NT2/D1 (cell line): ENCODE data around the gene APOC4.

Experiments used
- DNase-seq: peaks from one replicate; pipeline ENCODE4 v3.0.0-alpha.2; 2011; ENCODE audit warnings: low read depth, low spot score
- H3K27me3 ChIP-seq: 2 replicates; pipeline ENCODE4 v1.6.0; 2011; ENCODE audit warnings: mild to moderate bottlenecking; ENCODE audit not compliant: insufficient read length, insufficient read depth
- H3K36me3 ChIP-seq: 2 replicates; pipeline ENCODE4 v1.6.1; 2011; ENCODE audit warnings: mild to moderate bottlenecking, low read length, mixed read lengths; ENCODE audit not compliant: insufficient read depth, insufficient read length
- H3K4me1 ChIP-seq: 2 replicates; pipeline ENCODE4 v1.5.1; 2011; ENCODE audit not compliant: insufficient read depth, insufficient read length
- H3K4me3 ChIP-seq: 2 replicates; pipeline ENCODE4 v1.5.1; 2011; ENCODE audit warnings: low read depth; ENCODE audit not compliant: insufficient read length
- H3K9ac ChIP-seq: 2 replicates; pipeline ENCODE4 v1.6.0; 2011; ENCODE audit warnings: low read depth; ENCODE audit not compliant: insufficient read length
- H3K9me3 ChIP-seq: 2 replicates; pipeline ENCODE4 v1.5.1; 2011; ENCODE audit warnings: mild to moderate bottlenecking, low read length; ENCODE audit not compliant: insufficient read depth
- SUZ12 ChIP-seq: IDR thresholded peaks from 2 replicates; pipeline ENCODE4 v1.6.1; 2011; ENCODE audit not compliant: insufficient read length, insufficient read depth; ENCODE audit errors: extremely low read depth
- YY1 ChIP-seq: IDR thresholded peaks from 2 replicates; pipeline ENCODE4 v1.6.1; 2011; ENCODE audit not compliant: insufficient read length, insufficient read depth
- ZNF274 ChIP-seq: IDR thresholded peaks from 2 replicates; pipeline ENCODE4 v1.6.1; 2011; ENCODE audit warnings: mild to moderate bottlenecking, low read depth, low read length

APOC4 gene

GRCh38 chr19:44942067-44942571 lies at the start of gene APOC4:
TSS of gene APOC4 (plus strand) at chr19:44942237. CDS start at chr19:44942278, 41 bp downstream.
- Histone ChIP-seq H3K9ac (no peak within 1 kb of the TSS), H3K4me3 (no peak within 1 kb of the TSS), H3K4me1 (peaks cover 2% of the 10 kb centered on the region), H3K27me3 (no peaks in the 10 kb centered on the region), H3K9me3 (no peaks in the 10 kb centered on the region), H3K36me3 (no peaks in the 10 kb centered on the region)
- TF ChIP-seq SUZ12 (no peak), YY1 (no peak), ZNF274 (no peak)
- DNase-seq, result no peak

- TF ChIP-seq SUZ12 (no peak), YY1 (no peak), ZNF274 (no peak)
- Histone ChIP-seq H3K9me3 (no peaks in the 10 kb centered on the region), H3K9ac (peak overlapping the region; percentile 2), H3K4me3 (no peak overlapping the region), H3K4me1 (peaks cover 4% of the 10 kb centered on the region), H3K36me3 (peaks cover 68% of the 10 kb centered on the region), H3K27me3 (no peaks in the 10 kb centered on the region)
- DNase-seq, result no peak
Measured at GRCh38 chr19:44892932-44893331, 49.1 kb upstream of the APOC4 start.

- Histone ChIP-seq H3K27me3 (no peaks in the 10 kb centered on the region), H3K4me3 (no peak overlapping the region), H3K4me1 (peaks cover 4% of the 10 kb centered on the region), H3K36me3 (peaks cover 67% of the 10 kb centered on the region), H3K9me3 (no peaks in the 10 kb centered on the region), H3K9ac (peak overlapping the region; percentile 2)
- TF ChIP-seq ZNF274 (no peak), SUZ12 (no peak), YY1 (no peak)
- DNase-seq, result no peak
Measured at GRCh38 chr19:44893332-44894051, 48.5 kb upstream of the APOC4 start.

- no peaks in the 10 kb centered on the region for H3K27me3 ChIP-seq
Measured at GRCh38 chr19:44894052-44894400, 48.0 kb upstream of the APOC4 start.

GRCh38 chr19:44894946-44895345 lies 47.1 kb upstream of the APOC4 start:
- no peak for DNase-seq
- Histone ChIP-seq H3K4me3 (no peak overlapping the region), H3K9me3 (no peaks in the 10 kb centered on the region), H3K4me1 (peaks cover 4% of the 10 kb centered on the region), H3K36me3 (peaks cover 72% of the 10 kb centered on the region), H3K9ac (no peak overlapping the region), H3K27me3 (no peaks in the 10 kb centered on the region)
- no peak for TF ChIP-seq ZNF274
- TF ChIP-seq YY1, result no peak
- TF ChIP-seq SUZ12, result no peak

More at GRCh38 chr19:44894052-44894400, 48.0 kb upstream of the APOC4 start:
- Histone ChIP-seq H3K9ac (no peak overlapping the region), H3K9me3 (no peaks in the 10 kb centered on the region), H3K4me3 (no peak overlapping the region), H3K36me3 (peaks cover 66% of the 10 kb centered on the region), H3K4me1 (peaks cover 4% of the 10 kb centered on the region)
- no peak for DNase-seq
- TF ChIP-seq SUZ12 (no peak), ZNF274 (no peak), YY1 (no peak)

- H3K9me3 ChIP-seq, result no peaks in the 10 kb centered on the region
- peaks cover 89% of the 10 kb centered on the region for H3K36me3 ChIP-seq
- H3K27me3 ChIP-seq, result no peaks in the 10 kb centered on the region
- H3K4me1 ChIP-seq, result no peaks in the 10 kb centered on the region
- H3K9ac ChIP-seq, result no peak overlapping the region
- TF ChIP-seq ZNF274, result no peak
- no peak for TF ChIP-seq SUZ12
- TF ChIP-seq YY1, result no peak
- no peak for DNase-seq
- H3K4me3 ChIP-seq, result no peak overlapping the region
Measured at GRCh38 chr19:44897835-44898234, 44.2 kb upstream of the APOC4 start.

GRCh38 chr19:44900328-44901244 lies 41.5 kb upstream of the APOC4 start:
- TF ChIP-seq SUZ12 (no peak), YY1 (no peak), ZNF274 (no peak)
- no peak overlapping the region for H3K4me3 ChIP-seq
- no peaks in the 10 kb centered on the region for H3K27me3 ChIP-seq
- DNase-seq, result no peak
- peaks cover 74% of the 10 kb centered on the region for H3K36me3 ChIP-seq
- no peak overlapping the region for H3K9ac ChIP-seq
- H3K4me1 ChIP-seq, result peaks cover 9% of the 10 kb centered on the region
- no peaks in the 10 kb centered on the region for H3K9me3 ChIP-seq
